GM21515 (cell line): ENCODE measurements around the gene SLC24A1.

Source experiments
- ATAC-seq: cut with Tn5 transposase; IDR thresholded peaks from one replicate; pipeline ENCODE4 v1.9.1; 2021; ENCODE audit not compliant: unreplicated experiment

Gene SLC24A1

GRCh38 chr15:65618560-65619109 is 3.1 kb upstream of the SLC24A1 start:
- ATAC-seq = no peak

- ATAC-seq = no peak
Observed at GRCh38 chr15:65619626-65620290, 2.0 kb upstream of the SLC24A1 start.

- ATAC-seq = no peak
Observed at GRCh38 chr15:65620833-65621232, 905 bp upstream of the SLC24A1 start.

- no peak for ATAC-seq
Observed at GRCh38 chr15:65623103-65623502, 1.4 kb downstream of the SLC24A1 start.

- ATAC-seq = no peak
Observed at GRCh38 chr15:65626856-65627255, 5.1 kb downstream of the SLC24A1 start.

- no peak for ATAC-seq
Observed at GRCh38 chr15:65629548-65629947, 7.8 kb downstream of the SLC24A1 start.

- ATAC-seq = no peak
Observed at GRCh38 chr15:65630760-65631159, 9.0 kb downstream of the SLC24A1 start.

- no peak for ATAC-seq
Observed at GRCh38 chr15:65631503-65631902, 9.8 kb downstream of the SLC24A1 start.

- no peak for ATAC-seq
Observed at GRCh38 chr15:65632780-65633375, 11.1 kb downstream of the SLC24A1 start.

- no peak for ATAC-seq
Observed at GRCh38 chr15:65633752-65634151, 12.0 kb downstream of the SLC24A1 start.

GRCh38 chr15:65634356-65634755 is 12.6 kb downstream of the SLC24A1 start:
- no peak for ATAC-seq

- ATAC-seq = no peak
Observed at GRCh38 chr15:65638109-65638508, 16.4 kb downstream of the SLC24A1 start.

- ATAC-seq = no peak
Observed at GRCh38 chr15:65638681-65639089, 16.9 kb downstream of the SLC24A1 start.

GRCh38 chr15:65639509-65639908 is 17.8 kb downstream of the SLC24A1 start:
- ATAC-seq = no peak

- ATAC-seq = no peak
Observed at GRCh38 chr15:65641768-65642475, 20.2 kb downstream of the SLC24A1 start.

- no peak for ATAC-seq
Observed at GRCh38 chr15:65642594-65642993, 20.9 kb downstream of the SLC24A1 start.

- ATAC-seq = no peak
Observed at GRCh38 chr15:65644282-65644681, 22.5 kb downstream of the SLC24A1 start.

GRCh38 chr15:65645392-65645791 is 23.7 kb downstream of the SLC24A1 start:
- ATAC-seq = no peak

- ATAC-seq = no peak
Observed at GRCh38 chr15:65646486-65646885, 24.7 kb downstream of the SLC24A1 start.

GRCh38 chr15:65650312-65651041 is 28.7 kb downstream of the SLC24A1 start:
- no peak for ATAC-seq

GRCh38 chr15:65651042-65651322 is 29.2 kb downstream of the SLC24A1 start:
- ATAC-seq = no peak
